ENCODE measurements around the gene FBXL16. TPM values are rescaled to one million over a fixed set of nuclear protein-coding genes. Genes with fewer than 3 reads are reported as not detected.

The FBXL16 gene
- total and polyA plus RNA-seq, 9 of the 15 experiments (the other 6 are each of a cell fraction or from before 2014, with no cell fraction given) = 0.21 to 8.2 (median 1.7) TPM

GRCh38 chr16:679814-680624 lies 25.6 kb downstream of the FBXL16 start, which contains the start of gene STUB1 (continued):
- TF ChIP-seq CGGBP1 (CRISPR knock-in tag; IDR thresholded peaks at IDR 0.05) = no peak
- no peak for TF ChIP-seq TFAM (CRISPR knock-in tag; conservative IDR thresholded peaks at IDR 0.05)
- no peak for TF ChIP-seq ZNF143 (CRISPR knock-in tag; IDR thresholded peaks at IDR 0.05)
- TF ChIP-seq SAFB (IDR thresholded peaks at IDR 0.05; ENCODE audit: borderline replicate concordance, low read depth, low read length) = peak; percentile 94
- TF ChIP-seq SMARCA4 (IDR thresholded peaks at IDR 0.05) = no peak
- no peak for TF ChIP-seq MEF2D (tag; conservative IDR thresholded peaks at IDR 0.05; ENCODE audit: low read depth)
- peak; percentile 43 for TF ChIP-seq L3MBTL2 (IDR thresholded peaks at IDR 0.05)
- TF ChIP-seq ZNF316 (IDR thresholded peaks at IDR 0.05) = no peak
- peak; percentile 4 for TF ChIP-seq CHD1 (IDR thresholded peaks at IDR 0.05; ENCODE audit: low read length)
- TF ChIP-seq ATF7 (IDR thresholded peaks at IDR 0.05) = peak; percentile 54
- no peak for TF ChIP-seq NFYB (IDR thresholded peaks at IDR 0.05; ENCODE audit: extremely low read depth, insufficient read length)
- TF ChIP-seq ZNF23 (CRISPR knock-in tag; IDR thresholded peaks at IDR 0.05) = no peak
- TF ChIP-seq TRIM25 (IDR thresholded peaks at IDR 0.05; ENCODE audit: borderline replicate concordance) = no peak
- TF ChIP-seq, protein P1, sequence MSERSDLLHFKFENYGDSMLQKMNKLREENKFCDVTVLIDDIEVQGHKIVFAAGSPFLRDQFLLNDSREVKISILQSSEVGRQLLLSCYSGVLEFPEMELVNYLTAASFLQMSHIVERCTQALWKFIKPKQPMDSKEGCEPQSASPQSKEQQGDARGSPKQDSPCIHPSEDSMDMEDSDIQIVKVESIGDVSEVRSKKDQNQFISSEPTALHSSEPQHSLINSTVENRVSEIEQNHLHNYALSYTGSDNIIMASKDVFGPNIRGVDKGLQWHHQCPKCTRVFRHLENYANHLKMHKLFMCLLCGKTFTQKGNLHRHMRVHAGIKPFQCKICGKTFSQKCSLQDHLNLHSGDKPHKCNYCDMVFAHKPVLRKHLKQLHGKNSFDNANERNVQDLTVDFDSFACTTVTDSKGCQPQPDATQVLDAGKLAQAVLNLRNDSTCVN (CRISPR knock-in tag; IDR thresholded peaks at IDR 0.05) = no peak
- TF ChIP-seq KHSRP (IDR thresholded peaks at IDR 0.05) = no peak
- peak in 1 of 2 experiments; percentile 74; a peak in 2 of 4 replicates for TF ChIP-seq TRIM24 (IDR thresholded peaks at IDR 0.05)
- TF ChIP-seq ZBTB43 (CRISPR knock-in tag; IDR thresholded peaks at IDR 0.05) = no peak
- TF ChIP-seq TAF9B (IDR thresholded peaks at IDR 0.05; ENCODE audit: partially characterized antibody) = no peak
- TF ChIP-seq, protein P2, sequence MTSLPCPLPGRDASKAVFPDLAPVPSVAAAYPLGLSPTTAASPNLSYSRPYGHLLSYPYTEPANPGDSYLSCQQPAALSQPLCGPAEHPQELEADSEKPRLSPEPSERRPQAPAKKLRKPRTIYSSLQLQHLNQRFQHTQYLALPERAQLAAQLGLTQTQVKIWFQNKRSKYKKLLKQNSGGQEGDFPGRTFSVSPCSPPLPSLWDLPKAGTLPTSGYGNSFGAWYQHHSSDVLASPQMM (CRISPR knock-in tag; IDR thresholded peaks at IDR 0.05) = no peak
- TF ChIP-seq MXD1 (CRISPR knock-in tag; IDR thresholded peaks at IDR 0.05; ENCODE audit: borderline replicate concordance, poor library complexity, severe bottlenecking) = peak; percentile 16
- TF ChIP-seq SLC30A9 (CRISPR knock-in tag; IDR thresholded peaks at IDR 0.05) = no peak
- no peak for TF ChIP-seq ZFPM2 (CRISPR knock-in tag; IDR thresholded peaks at IDR 0.05)
- TF ChIP-seq MAFF (IDR thresholded peaks at IDR 0.05; ENCODE audit: low read length) = no peak
- no peak for TF ChIP-seq ZNF707 (CRISPR knock-in tag; conservative IDR thresholded peaks at IDR 0.05)

Measured in K562 (cell line).